Astrocyte of the cerebellum (primary cell): ENCODE data around the gene CDR2.

Experiments used
- DNase-seq: peaks from one replicate; pipeline ENCODE4 v3.0.0-alpha.2; 2011; ENCODE audit warnings: low read depth
- H3K4me3 ChIP-seq: 2 replicates; pipeline ENCODE4 v1.5.1; 2011; ENCODE audit warnings: mild to moderate bottlenecking, low read depth, low read length, moderate library complexity
- in situ Hi-C: cut with HindIII; loops from 2 replicates; pipeline ENCODE4 v1.10.0; 2017; ENCODE audit warnings: low sequenced_read_pairs
- TF ChIP-seq, protein P1 (sequence below): IDR thresholded peaks from 2 replicates; pipeline ENCODE4 v1.5.1; 2012; ENCODE audit warnings: low read length, low read depth, moderate library complexity, mild to moderate bottlenecking; ENCODE audit errors: missing control alignments

Gene CDR2

DNA sequence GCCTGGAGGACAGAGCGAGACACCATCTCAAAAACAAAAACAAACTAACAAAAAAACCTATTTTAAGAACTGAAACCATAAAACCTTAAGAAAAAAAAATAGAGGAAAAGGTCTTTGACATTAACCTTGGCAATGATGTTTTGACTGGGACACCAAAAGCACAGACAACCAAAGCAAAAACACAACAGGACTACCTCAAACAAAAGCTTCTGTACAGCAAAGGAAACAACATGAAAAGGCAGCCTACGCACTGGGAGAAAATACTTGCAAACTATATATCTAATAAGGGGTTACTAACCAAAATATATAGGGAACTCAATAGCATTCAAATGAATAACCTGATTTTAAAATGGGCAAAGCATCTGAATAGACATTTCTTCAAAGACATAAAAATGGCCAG is 32.3 kb downstream of the CDR2 start:
- in situ Hi-C loops = no loop called here
- H3K4me3 ChIP-seq = no peak overlapping the region
- TF ChIP-seq, protein P1, sequence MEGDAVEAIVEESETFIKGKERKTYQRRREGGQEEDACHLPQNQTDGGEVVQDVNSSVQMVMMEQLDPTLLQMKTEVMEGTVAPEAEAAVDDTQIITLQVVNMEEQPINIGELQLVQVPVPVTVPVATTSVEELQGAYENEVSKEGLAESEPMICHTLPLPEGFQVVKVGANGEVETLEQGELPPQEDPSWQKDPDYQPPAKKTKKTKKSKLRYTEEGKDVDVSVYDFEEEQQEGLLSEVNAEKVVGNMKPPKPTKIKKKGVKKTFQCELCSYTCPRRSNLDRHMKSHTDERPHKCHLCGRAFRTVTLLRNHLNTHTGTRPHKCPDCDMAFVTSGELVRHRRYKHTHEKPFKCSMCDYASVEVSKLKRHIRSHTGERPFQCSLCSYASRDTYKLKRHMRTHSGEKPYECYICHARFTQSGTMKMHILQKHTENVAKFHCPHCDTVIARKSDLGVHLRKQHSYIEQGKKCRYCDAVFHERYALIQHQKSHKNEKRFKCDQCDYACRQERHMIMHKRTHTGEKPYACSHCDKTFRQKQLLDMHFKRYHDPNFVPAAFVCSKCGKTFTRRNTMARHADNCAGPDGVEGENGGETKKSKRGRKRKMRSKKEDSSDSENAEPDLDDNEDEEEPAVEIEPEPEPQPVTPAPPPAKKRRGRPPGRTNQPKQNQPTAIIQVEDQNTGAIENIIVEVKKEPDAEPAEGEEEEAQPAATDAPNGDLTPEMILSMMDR = no peak
- DNase-seq = no peak

DNA sequence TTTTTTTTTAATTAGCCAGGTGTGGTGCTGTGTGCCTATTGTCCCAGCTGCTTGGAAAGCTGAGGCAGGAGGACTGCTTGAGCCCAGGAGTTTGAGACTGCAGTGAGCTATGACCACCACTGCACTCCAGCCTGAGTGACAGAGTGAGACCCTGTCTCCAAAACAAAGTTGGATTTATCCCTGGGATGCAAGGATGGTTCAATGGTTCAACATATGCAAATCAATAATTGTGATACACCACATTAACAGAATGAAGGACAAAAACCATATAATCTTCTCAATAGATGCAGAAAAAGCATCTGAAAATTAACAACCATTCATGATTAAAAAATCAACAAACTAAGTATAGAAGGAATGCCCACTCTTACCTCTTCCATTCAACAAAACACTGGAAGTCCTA is 33.5 kb downstream of the CDR2 start:
- H3K4me3 ChIP-seq = no peak overlapping the region
- no peak for DNase-seq
- in situ Hi-C loops = no loop called here
- TF ChIP-seq, protein P1 = no peak

DNA sequence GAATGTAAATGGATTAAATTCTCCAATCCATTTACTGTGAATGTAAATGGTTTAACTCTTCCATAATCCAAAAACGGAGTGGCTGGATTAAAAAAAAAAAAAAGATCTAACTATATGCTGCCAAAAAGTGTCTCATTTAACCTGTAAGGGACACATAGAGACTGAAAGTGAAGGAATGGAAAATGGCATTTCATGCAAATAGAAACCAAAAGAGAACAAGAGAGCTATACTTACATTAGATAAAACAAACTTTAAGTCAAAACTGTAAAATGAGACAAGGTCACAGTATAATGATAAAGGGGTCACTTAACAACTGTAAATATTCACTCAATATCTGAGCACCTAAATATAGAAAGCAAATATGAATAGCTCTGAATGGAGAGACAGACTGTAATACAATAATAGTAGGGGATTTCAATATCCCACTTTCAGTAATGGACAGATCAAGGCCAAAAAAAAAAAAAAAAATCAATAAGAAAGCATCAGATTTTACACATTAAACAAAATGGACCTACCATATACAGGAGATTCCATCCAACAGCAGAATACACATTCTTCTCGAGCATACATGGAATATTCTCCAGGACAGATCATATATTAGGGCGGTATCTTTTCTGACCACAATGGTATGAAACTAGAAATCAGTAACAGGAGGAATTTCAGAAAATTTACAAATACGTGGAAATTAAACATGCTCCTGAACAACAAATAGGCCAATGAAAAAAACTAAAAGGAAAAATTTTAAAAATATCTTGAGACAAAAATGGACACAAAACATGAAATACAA is 36.4 kb downstream of the CDR2 start:
- H3K4me3 ChIP-seq = no peak overlapping the region
- DNase-seq = no peak
- in situ Hi-C loops = no loop called here
- TF ChIP-seq, protein P1 = no peak

DNA sequence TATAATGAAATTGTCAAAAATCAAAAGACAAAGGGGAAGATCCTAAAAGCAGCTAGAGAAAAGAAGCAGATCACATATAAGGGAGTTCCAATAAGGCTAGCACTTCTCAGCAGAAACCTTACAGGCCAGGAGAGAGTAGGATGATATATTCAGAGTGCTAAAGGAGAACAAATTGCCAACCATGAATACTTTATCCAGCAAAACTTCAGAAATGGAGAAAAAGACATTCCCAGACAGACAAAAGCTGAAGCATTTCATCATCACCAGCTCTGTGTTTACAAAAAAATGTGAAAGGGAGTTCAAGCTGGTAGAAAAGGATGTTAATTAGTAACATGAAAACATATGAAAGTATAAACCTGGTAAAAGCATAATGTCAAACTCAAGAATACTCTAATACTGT is 37.4 kb downstream of the CDR2 start:
- in situ Hi-C loops = no loop called here
- H3K4me3 ChIP-seq = no peak overlapping the region
- DNase-seq = no peak
- TF ChIP-seq, protein P1 = no peak

DNA sequence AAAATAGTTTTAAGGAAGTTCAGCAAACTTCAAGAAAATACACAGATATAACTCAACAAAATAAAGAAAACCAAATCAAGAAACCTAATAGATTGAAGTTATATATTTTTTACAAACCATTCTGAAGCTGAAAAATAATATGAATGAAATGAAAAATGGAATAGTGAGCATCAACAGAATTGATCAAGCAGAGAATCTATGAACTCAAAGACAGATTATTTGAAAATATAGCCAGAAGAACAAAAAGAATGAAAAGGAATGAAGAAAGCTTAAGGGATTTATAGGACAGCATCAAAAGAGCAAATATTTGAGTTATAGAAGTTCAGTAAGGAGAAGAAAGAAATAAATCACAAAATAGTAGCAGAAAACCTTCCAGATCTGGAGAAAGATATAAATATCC is 37.8 kb downstream of the CDR2 start:
- TF ChIP-seq, protein P1 = no peak
- H3K4me3 ChIP-seq = no peak overlapping the region
- in situ Hi-C loops = no loop called here
- no peak for DNase-seq

DNA sequence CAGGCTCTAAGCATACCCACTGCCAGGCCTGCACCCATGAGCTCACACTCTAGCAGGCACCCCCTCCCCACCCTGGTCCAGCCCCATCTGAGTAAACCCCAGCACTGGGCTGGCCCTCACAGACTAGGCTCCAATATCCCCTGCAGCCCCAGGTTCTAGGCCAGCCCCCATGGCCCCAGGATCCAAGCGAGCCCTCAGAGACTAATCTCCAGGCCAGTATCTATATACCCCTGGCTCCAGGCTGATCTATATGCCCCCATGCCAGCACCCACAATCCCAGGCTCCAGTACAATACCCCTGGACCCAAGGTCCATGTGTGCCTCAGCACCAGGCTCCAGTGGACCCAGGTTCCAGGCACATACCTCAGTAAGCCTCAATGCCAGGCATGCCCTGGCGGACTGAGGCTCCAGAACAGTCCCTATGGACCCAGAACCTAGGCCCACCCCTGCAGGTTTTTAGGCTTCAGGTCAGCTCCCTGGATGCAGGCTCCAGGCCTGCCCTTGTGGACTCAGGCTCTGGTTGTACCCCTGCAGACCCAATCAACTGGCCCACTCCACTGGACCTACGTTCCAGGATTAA is 38.7 kb downstream of the CDR2 start:
- DNase-seq = no peak
- in situ Hi-C loops = no loop called here
- TF ChIP-seq, protein P1 = no peak
- no peak overlapping the region for H3K4me3 ChIP-seq
